ENCODE measurements around the gene SERHL2. TPM values are rescaled to one million over a fixed set of nuclear protein-coding genes. Genes with fewer than 3 reads are reported as not detected.
"Not testable (repeated sequence)": the region's sequence is repeated elsewhere in the genome, so short reads cannot be mapped to it uniquely, and the experiment has no call there.

Gene SERHL2
- total RNA-seq, 1 donor = 2.9 TPM

GRCh38 chr22:42614312-42615091 lies 60.7 kb downstream of the SERHL2 start, which contains the start of gene POLDIP3:
TSS of gene POLDIP3 (minus strand) at chr22:42614883. CDS start at chr22:42614857, 26 bp downstream.
- DNase-seq (ENCODE audit: insufficient read length, low spot score, missing footprints) = peak; percentile 99
- peaks cover 36% of the 10 kb centered on the region for H4K20me1 ChIP-seq (ENCODE audit: insufficient read depth, low read length)
- no peak for TF ChIP-seq CTCF (IDR thresholded peaks at IDR 0.05; ENCODE audit: extremely low read depth, low read depth, low read length)
- peaks cover 18% of the 10 kb centered on the region for H3K36me3 ChIP-seq (ENCODE audit: insufficient read depth, low read length)
- peak within 1 kb of the TSS; percentile 83 for H3K4me3 ChIP-seq (ENCODE audit: insufficient read depth, low read length)
- no peaks in the 10 kb centered on the region for H3K27me3 ChIP-seq (ENCODE audit: insufficient read depth, low read length)
- H3K4me2 ChIP-seq (ENCODE audit: insufficient read depth, low read length) = peak within 1 kb of the TSS; percentile 98
- H3K9me3 ChIP-seq (ENCODE audit: low read depth, low read length) = no peaks in the 10 kb centered on the region
- peak within 1 kb of the TSS; percentile 92 for H2AFZ ChIP-seq (ENCODE audit: low read length)
- H3K4me1 ChIP-seq (ENCODE audit: insufficient read depth, low read length) = peaks cover 44% of the 10 kb centered on the region
- peaks cover 45% of the 10 kb centered on the region for H3K79me2 ChIP-seq (ENCODE audit: insufficient read depth, low read length)
- peak within 1 kb of the TSS; percentile 100 for H3K27ac ChIP-seq (ENCODE audit: low read depth, low read length)

GRCh38 chr22:42615092-42615859 lies 61.5 kb downstream of the SERHL2 start:
- peaks cover 37% of the 10 kb centered on the region for H3K79me2 ChIP-seq (ENCODE audit: insufficient read depth, low read length)
- no peak for TF ChIP-seq CTCF (IDR thresholded peaks at IDR 0.05; ENCODE audit: extremely low read depth, low read depth, low read length)
- H2AFZ ChIP-seq (ENCODE audit: low read length) = peak overlapping the region; percentile 77
- H3K4me1 ChIP-seq (ENCODE audit: insufficient read depth, low read length) = peaks cover 47% of the 10 kb centered on the region
- H3K4me2 ChIP-seq (ENCODE audit: insufficient read depth, low read length) = peak overlapping the region; percentile 81
- peaks cover 33% of the 10 kb centered on the region for H4K20me1 ChIP-seq (ENCODE audit: insufficient read depth, low read length)
- H3K9me3 ChIP-seq (ENCODE audit: low read depth, low read length) = no peaks in the 10 kb centered on the region
- DNase-seq (ENCODE audit: insufficient read length, low spot score, missing footprints) = peak; percentile 96
- H3K36me3 ChIP-seq (ENCODE audit: insufficient read depth, low read length) = peaks cover 15% of the 10 kb centered on the region
- peak overlapping the region; percentile 83 for H3K4me3 ChIP-seq (ENCODE audit: insufficient read depth, low read length)
- no peaks in the 10 kb centered on the region for H3K27me3 ChIP-seq (ENCODE audit: insufficient read depth, low read length)
- peak overlapping the region; percentile 100 for H3K27ac ChIP-seq (ENCODE audit: low read depth, low read length)

- H3K27me3 ChIP-seq (ENCODE audit: insufficient read depth, low read length); H3K9me3 ChIP-seq (ENCODE audit: low read depth, low read length); DNase-seq (ENCODE audit: insufficient read length, low spot score, missing footprints); H2AFZ ChIP-seq (ENCODE audit: low read length): not testable (repeated sequence)
- peak overlapping the region; percentile 47 for H3K4me3 ChIP-seq (ENCODE audit: insufficient read depth, low read length)
- H3K4me1 ChIP-seq (ENCODE audit: insufficient read depth, low read length) = peaks cover 50% of the 10 kb centered on the region
- peak overlapping the region; percentile 81 for H3K4me2 ChIP-seq (ENCODE audit: insufficient read depth, low read length)
- H3K79me2 ChIP-seq (ENCODE audit: insufficient read depth, low read length) = peaks cover 32% of the 10 kb centered on the region
- peaks cover 12% of the 10 kb centered on the region for H3K36me3 ChIP-seq (ENCODE audit: insufficient read depth, low read length)
- H4K20me1 ChIP-seq (ENCODE audit: insufficient read depth, low read length) = peaks cover 27% of the 10 kb centered on the region
- peak overlapping the region; percentile 100 for H3K27ac ChIP-seq (ENCODE audit: low read depth, low read length)
These were observed 62.1 kb downstream of the SERHL2 start for GRCh38 chr22:42615860-42616175.

- H2AFZ ChIP-seq (ENCODE audit: low read length) = no peak overlapping the region
- no peak for TF ChIP-seq CTCF (IDR thresholded peaks at IDR 0.05; ENCODE audit: extremely low read depth, low read depth, low read length)
- no peak overlapping the region for H3K27ac ChIP-seq (ENCODE audit: low read depth, low read length)
- no peaks in the 10 kb centered on the region for H3K27me3 ChIP-seq (ENCODE audit: insufficient read depth, low read length)
- H3K36me3 ChIP-seq (ENCODE audit: insufficient read depth, low read length) = peaks cover 6% of the 10 kb centered on the region
- H3K4me1 ChIP-seq (ENCODE audit: insufficient read depth, low read length) = peaks cover 57% of the 10 kb centered on the region
- H3K9me3 ChIP-seq (ENCODE audit: low read depth, low read length) = no peaks in the 10 kb centered on the region
- peak overlapping the region; percentile 39 for H3K4me3 ChIP-seq (ENCODE audit: insufficient read depth, low read length)
- DNase-seq (ENCODE audit: insufficient read length, low spot score, missing footprints) = peak; percentile 76
- peaks cover 19% of the 10 kb centered on the region for H4K20me1 ChIP-seq (ENCODE audit: insufficient read depth, low read length)
- H3K79me2 ChIP-seq (ENCODE audit: insufficient read depth, low read length) = peaks cover 16% of the 10 kb centered on the region
- peak overlapping the region; percentile 72 for H3K4me2 ChIP-seq (ENCODE audit: insufficient read depth, low read length)
These were observed 63.6 kb downstream of the SERHL2 start for GRCh38 chr22:42617155-42617983.

Data from osteoblast (primary cell).